HG03520 (cell line): ENCODE measurements around the gene DLX1.

Experiments
- ATAC-seq: cut with Tn5 transposase; IDR thresholded peaks from one replicate; pipeline ENCODE4 v1.9.1; 2021; ENCODE audit warnings: mild to moderate bottlenecking, moderate library complexity; ENCODE audit not compliant: unreplicated experiment

The DLX1 gene

DNA sequence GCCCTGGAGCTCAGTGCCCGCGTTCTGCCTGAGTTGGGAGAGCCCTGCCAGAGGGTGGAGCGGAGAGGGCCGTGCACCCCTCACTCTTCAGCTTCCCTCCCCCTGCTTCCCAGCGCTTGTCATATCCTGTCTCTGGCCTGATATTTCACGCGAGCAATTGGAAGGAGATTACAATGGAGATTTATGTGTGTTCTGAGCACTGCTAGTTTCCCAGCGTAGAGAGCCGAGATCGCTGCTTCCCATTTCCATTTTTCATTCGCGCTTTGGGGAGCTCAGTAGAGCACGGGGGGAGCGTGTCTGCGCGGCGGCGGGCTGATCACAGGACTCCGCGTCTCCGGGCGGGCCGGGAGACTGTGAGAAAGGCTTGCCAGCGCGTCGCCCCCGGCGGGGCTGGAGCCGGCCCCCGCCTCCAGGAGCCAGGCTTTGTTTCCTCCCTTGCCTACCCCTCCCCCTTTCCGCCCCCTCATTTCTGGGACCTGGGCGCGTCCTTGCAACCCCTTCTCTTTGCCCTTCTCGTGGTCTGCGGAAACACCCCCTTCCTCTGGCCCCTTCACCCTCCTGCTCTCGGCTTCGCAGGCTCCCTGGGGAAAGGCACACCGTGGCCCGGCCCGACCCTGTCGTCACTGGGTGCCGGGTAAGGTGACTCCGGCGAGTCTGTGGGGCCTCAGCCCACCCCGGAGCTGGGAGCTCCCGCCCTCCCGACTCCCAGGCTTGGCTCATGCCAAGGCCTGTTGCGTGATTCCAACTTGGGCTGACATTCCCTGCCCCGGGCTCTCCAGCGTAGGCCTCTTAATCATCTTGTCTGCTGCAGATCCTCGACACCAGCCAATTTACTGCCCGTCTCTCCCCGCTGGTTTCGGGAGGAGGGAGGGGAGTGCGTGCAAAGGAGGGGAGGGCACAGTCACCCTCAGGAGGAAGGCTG is 11.6 kb downstream of the DLX1 start:
- ATAC-seq: no peak

DNA sequence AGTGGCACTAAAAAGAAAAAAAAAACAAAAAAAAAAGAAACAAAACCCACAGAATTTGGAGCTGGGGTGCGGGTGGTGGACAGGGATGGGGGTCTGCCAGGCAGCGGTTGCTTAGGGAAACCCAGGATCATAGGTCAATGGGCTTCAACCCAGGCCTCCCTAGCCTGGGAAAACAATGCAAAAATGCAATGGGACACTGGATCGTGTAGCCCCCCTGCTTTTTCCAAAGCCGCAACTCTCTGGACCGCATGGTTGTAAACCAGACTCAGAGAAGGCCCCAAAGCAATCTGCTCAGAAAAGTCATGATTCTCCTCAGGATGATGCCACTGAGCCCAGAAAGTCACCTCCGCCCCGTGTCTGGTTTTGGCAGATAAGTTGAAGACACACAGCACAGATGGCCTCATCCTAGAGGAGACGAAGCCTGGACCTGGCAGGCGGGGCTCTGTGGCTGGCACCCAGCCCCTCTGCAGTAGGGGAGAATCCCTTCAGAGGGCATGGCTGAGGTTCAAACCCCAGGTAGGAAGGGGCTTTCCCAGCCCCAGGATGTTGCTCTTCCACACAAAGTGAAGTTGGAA is 12.3 kb downstream of the DLX1 start:
- no peak for ATAC-seq

DNA sequence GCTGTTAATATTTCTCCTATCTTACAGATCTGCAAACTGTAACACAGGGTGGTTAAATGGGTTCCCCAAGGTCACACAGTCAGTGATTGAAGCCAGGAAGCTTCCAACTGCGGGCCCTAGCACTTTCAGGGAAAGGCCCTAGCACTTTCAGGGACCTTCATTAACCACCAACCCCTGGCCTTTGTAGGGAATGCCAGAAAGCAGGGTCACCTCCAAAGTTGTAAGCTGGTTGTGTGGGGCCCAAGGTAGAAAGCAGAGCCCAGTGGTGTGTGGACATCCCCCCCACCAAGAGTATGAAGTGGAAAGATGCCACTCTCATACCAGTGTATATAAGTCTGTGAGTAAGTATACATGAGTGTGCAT is 13.0 kb downstream of the DLX1 start:
- no peak for ATAC-seq

DNA sequence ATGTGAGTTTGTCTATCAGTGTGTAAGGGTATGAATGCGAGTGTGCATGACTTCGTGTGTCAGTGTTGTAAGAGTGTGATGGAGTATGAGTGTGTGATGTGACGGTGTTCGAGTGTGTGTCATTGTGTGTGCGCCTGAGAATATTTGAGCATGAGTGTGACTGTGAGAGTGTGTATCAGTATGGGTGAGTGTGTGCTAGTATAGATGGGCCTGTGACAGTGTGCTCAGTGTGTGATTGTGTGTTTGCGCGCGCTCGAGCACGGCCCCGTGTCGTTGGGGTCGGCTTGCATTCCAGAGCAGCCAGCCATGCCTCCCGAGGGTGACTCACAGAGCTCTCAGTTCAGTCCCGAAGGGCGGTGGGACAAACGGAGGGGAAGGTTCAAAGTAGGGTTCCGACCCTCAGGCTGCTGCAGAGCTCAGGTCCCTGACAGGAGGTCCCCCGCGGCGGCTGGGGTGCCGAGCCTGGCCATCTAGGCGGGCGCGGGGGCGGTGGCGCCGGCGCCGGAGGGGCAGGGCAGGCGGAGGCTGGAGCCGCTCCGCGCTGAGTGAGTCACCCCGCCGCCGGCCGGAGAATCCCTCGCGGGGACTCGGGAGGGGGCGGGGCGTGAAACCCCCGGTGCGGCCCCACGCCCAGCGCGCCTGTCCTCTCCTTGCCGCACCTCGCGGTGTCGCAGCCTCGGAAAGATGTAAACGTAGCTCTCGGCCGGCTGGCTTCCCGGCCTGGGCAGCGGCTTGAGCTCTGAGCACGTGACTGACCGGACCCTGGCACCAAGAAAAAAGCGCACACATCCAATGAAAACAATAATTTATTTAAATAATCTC is 13.6 kb downstream of the DLX1 start:
- ATAC-seq: no peak

DNA sequence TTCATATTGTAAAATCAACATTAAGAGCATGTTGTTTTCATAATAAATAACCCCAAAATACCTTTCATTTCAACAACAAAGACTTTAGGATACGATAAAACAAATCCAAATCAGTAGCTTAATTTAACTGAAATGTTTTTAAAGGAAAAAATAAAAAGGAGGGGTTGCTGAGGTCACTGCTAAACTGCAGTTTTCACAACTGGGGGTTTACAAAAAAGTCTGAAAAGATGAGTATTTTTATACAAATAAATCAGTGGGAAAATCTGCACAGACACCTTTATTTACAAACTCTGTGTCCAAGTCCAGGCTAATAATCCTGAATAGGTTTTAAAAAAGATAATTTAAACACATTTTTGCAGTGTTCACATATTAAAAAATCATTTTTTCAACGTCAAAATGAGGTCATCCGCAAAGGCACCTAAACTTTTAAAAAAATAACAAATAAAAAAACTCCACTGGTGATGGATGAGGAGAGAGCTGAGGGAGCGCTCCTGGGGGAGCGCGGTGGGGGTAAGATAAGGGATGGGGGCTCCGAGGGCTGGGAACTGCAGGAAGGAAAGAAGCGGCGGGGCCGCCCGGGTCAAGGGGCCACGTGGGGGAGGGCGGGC is 14.3 kb downstream of the DLX1 start:
- ATAC-seq: no peak

DNA sequence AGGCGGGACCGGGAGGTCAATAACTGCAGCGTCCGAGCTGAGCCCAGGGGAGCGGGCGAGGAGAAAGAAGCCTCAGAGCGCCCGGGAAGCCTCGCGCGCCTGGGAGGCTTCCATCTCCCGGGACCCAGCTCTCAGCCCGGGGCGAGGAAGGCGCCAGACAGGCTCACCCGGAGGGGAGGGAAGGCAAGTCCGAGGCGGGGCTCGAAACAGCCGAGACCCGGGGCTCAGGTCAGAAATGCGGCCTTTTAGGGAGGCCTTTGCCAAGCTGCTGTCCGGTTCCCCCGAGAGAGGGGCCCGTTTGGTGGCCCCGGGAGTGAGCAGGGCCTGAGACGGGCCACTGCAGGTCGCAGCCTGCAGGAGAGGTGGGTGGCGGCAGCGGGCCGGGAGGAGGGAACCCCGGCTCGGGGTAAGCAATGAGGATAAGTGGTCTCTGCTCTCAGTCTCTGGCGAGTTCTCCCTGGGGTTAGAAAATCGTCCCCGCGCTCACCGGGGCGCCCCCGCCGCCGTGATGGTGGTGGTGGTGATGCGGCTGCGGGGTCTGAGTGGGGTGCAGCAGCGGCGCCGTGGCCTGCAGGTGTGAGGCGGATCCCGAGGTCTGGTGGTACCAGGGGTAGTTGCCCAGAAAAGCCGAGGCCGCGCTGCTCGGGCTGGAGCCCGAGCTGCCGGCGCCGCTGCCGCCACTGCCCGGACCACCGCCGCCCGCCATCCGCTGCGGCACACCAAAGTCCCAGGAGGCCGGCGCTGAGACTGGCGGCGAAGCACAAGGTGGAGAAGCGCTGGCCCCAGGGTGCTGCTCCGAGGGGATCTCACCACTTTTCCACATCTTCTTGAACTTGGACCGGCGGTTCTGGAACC is 15.0 kb downstream of the DLX1 start:
- no peak for ATAC-seq

DNA sequence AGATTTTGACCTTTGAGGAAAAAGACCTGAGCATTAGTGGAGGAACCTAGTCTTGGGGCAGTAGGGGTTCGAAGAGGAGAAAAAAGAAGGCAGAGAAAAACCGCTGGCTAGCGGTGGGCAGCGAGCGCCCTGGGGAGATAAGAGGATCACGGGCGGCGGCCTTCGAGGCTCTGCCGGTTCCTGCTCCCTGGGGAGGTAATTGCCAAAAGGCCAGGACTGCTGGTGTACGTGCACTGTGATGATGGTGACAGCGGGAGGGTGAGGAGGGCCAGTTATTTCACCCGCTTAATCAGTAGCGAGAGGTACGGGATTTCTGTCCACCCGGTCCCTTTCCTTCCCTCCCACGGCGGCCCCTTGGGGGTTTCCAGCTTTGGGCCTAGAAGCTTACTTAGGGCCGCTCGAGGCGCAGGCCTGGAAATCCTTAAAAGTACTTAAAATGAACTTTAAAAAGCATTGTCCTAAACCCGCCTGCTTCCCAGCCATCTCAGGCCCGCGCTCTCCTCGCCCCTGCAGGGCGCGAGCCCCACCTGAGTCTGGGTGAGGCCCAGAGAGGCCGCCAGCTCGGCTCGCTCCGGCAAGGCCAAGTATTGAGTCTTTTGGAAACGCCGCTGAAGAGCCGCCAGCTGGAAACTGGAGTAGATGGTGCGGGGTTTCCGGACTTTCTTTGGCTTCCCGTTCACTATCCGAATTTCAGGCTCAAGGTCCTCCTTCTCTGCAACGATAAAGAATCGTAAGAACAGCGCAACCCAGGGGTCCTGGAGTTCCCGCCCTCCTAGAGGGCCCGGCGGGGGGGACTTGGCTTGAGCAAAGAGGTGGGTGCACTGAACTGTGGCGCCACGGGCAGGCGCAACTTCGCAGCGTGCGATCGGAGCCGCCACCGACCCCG is 15.9 kb downstream of the DLX1 start:
- no peak for ATAC-seq

DNA sequence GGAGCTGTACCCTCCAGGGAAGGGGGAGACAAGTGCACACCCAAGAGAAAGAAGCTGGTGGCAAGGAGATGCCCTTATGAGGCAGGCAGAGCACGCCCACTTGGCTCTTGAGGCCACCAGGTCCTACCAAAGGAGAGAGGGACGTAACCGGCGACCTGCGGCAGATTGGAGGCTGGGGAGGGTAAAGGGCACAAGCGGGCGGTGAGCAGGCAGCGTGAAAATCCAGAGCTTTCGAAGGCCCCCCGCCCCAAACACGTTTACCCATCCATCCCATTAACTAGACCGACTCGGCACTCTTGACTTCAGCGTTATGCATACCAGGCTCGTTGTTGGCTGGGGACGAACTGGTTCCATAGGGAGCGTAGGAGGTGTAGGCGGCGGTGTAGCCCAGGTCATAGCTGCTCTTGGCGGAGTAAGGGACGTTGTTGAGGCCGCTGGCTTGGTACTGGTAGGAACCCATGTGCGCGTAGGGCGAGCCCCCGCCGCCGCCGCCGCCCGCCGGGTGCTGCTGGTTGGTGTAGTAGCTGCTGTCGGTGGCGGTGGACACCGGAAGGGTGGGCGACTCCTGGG is 16.6 kb downstream of the DLX1 start:
- ATAC-seq: no peak

DNA sequence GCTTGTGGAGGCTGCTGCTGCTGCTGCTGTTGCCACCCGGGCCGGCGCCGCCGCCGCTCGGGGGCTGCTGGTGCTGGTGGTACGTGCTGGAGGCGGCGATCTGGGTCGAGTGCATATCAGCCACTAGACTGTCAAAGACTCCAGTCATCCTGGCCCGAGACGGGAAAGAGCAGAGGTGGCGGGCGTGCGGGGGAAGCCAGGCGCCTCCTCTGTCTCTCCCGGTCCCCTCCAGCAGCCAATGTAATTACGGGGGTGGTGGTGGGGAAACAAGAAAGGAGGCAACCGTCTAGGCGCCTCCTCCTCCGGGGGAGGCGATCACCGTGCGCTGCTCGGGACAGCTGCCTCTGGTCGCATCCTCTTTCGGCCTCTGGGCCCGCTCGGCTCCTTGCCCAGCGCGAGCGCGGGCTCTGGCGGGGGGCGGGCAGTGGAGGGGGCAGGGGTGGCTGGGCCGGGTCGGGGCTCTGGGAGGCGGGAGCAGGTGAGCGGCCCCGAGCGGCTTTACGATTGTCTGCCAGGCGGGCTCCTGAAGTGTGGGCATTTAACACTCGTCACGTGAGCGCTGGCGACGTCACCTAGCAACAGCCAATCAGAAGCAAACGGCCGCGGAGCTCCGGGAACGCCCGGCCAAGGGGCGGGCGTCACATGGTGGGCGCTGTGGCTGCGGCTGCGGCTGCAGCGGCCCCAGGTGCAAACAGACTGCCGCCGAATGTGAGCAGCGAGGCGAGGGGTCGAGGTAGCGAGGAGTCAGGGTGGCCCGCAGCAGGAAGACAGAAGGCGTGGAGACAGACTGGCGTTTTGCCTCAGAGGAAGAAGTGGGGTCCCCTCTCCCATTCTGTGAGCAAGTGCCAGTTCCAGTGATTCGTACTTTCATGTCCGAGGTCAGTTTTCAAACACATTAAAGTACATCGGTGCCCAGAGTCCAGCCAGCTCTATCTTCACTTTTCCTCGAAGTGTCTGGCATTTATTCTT is 17.4 kb downstream of the DLX1 start, which contains the start of gene DLX2:
DLX2 (minus strand) TSS at position 510 of the 969 bp plus-strand sequence; CDS start at position 148, 362 bp downstream.
- ATAC-seq: peak; percentile 67

DNA sequence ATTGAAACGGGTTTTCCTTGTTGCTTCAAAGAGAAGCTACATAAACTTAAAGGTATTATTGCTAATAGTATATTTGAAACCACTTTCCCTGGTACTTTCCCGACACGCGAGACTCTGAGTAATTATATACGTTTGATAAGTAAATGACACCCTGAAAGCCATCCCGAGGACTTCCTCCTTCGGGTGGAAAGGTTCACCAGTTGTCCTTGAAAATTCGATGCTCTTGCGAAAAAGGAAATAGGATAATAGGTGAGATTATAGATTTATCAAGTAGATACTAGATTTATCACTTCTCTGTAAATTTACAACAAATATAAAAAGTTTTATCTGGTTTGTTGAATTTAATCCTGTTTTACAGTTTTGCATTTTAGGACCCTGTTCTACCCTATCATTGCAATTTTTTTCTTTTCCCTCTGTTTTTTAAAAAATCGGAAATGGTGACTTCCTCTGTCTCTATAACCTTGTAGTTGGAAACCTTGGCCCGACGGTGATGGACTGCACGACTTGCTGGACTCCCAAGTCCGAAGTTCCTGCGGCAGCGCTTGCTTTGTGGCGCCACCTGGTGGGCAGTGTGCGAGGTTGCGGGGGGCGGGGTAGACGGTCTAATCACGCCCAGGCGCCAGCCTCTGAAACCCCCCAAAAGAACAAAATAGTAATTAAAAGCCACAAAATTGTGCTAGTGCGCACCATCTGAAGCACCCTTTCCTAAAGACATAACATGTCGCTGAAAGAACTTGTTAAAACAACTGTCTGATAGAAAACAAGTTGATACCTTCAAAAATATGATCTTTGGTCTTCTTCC is 18.4 kb downstream of the DLX1 start:
- ATAC-seq: no peak

DNA sequence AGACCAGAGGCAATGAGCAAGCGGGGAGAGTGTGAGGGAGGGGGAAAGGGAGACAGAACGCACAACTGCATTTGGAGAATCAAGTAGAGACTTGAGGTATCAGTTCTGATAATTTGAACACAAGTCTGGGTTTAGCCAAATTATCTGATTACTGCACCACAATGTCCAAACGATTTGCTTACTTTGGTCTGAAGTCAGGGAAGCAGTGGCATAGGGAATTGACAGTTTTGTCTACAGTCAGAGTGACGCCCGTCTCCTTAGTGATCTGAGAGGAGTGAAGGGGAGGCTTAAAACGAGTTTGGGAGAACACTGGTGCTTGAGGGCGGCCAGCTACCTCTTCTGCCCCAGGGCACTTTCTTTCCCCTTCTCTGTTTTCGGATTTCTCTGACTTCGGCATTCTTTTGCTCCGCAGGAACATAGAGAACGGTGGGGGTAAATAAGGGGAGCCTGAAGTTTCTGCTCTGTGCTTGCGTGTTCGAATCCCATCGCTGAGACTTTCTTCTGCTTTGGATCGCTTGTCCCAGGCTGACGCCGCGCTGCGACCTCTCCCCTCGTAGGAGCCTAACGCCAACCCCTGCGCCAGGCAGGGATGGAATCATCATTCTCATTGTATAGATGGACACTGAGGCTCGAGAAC is 20.3 kb downstream of the DLX1 start:
- no peak for ATAC-seq

DNA sequence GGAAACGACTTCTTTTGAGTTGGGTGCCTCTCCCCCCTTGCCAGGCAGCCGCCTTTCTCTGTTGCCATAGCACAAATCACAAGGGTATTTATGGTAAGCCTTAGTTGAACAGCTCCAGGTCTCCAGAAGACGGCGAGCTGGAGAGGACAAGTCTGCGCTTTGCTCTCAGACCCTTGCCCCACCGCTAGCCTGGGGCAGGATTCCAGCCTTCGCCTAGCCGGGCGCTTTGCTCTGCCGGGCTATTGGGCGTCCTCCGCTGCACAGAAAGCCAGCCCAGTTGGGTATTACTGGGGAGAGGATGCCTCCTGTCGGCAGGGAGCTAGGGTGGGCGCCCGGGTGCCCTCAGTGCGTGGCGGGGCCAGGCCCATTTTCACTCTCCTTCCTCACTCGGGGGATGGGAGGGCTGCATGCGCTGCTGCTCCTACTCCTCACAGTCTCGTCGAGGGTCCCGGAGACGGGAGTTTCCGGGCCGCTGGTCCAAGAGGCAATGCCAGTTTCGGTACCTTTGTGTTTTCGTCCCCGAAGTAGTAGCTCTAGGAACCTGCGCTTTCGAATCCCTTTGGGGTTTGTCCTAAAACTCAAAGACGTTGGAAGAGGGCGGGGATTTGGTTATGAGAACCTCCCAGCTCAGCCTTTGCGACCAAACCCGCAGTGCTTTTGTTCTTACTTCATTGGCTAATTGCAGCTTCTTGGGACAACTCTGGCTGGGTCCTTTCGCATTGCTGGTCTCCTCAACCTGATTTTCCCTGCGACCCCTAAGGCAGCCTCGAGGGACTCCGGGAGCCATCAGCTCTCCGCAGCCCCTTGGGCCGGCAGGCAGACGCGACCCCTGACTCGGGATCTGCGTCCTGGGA is 21.0 kb downstream of the DLX1 start:
- ATAC-seq: no peak

DNA sequence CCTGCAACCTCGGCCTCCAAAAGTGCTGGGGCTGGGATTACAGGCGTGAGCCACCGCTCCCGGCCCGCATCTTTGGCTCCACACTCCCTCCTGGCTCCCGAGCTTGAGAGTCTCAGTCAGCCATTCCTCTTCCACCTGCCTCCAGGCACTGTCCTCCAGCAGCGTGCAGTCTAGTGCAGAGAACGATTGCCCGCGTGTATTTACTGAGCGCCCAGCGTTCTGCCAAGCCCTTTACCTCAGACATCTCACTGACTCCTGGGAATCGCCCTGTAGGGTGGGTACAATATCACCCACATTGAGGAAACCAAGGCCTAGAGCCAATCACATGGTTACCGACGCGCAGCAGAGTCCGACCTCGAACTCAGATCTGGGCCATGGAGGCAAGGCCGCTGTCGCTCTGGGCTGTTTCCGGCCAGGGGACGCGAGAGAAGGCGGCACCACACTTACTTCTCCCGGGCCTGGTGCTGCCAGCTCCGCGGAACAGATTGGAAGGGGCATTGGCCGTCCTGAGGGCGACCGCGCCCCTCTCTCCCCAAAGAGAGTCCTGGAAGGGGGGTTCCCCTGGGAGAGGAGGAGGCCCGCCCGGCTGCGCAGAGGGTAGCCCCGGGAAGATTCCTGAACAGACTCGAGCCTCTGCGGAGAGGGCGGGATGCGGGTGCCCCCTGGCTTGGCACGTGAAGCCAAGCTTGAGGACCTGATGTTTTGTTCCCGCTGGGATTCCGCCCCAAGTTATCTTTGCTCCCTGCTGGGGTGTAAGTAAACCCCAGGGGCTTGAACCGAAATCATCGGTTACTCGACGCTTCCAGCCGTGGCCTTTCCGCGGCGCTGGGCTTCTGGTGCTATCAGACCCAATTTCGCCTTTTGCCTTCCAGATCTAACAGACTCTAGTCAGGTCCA is 22.6 kb downstream of the DLX1 start:
- no peak for ATAC-seq

DNA sequence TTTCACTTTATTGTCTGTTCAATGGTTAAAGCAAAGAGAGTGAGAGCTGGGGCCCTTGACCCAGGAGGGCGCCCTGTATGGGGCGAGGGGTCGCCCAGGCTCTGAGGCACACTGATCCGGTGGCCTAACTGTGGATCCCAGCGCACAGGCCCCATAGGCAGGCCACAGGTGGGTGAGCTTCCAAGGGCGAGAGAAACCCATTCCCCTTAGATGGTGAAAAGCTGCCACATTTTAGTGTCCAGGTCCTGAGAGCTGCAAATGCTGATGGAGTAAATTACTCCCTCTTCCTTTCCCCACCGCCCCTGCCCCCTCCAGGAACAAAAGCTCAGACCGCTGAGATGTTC is 23.3 kb downstream of the DLX1 start:
- ATAC-seq: no peak
